GM13976 (cell line): ENCODE data around the gene IFNL4.
"Not testable (repeated sequence)": the region's sequence is repeated elsewhere in the genome, so short reads cannot be mapped to it uniquely, and the experiment has no call there.

ENCODE experiments used
- DNase-seq: peaks from one replicate; pipeline ENCODE4 v3.0.0; 2012; ENCODE audit warnings: low spot score
- CTCF ChIP-seq: IDR thresholded peaks from 2 replicates; pipeline ENCODE4 v1.5.1; 2012; ENCODE audit warnings: borderline replicate concordance, mild to moderate bottlenecking; ENCODE audit not compliant: insufficient read depth; ENCODE audit errors: extremely low read depth, missing control alignments, control extremely low read depth
- in situ Hi-C: fragments of 300-500 bp; cut with MboI; formaldehyde crosslinking; loops from one replicate; pipeline ENCODE4 v1.12.0; 2022; ENCODE audit warnings: low sequenced_read_pairs, mixed read lengths, inconsistent platforms; ENCODE audit not compliant: unreplicated experiment

Gene IFNL4

DNA sequence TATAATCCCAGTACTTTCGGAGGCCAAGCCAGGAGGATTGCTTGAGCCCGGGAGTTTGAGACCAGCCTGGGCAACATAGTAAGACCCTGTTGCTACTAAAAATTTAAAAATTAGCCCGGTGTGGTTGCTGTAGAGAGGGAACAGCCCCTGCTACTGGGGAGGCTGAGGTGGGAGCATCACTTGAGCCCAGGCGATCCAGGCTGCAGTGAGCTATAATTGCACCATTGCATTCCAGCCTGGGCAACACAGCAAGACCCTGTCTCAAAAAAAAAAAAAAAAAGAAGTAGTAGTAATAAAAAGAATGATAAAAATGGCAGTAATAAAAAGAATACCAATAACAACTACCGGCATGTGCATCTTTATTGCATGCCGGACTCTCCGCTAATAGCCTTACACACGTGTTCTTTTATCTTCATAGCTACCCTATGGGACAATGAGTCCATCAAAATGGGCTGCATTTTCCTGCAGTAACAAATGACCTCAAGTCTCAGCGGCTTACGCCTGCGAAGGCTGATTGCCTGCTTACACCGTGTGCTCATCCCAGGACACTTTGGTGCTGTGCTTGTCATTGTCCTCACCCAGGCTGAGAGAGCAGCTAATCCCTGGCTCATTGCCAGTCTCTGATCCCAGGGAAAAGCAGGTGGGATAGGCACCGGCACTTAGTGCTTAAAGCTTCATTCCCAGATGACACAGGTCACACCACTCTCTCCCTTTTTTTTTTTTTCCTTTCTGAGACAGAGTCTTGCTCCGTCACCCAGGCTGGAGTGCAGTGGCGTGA, 30.2 kb downstream of the IFNL4 start:
- no peak for DNase-seq
- in situ Hi-C loops: no loop called here
- no peak for TF ChIP-seq CTCF

DNA sequence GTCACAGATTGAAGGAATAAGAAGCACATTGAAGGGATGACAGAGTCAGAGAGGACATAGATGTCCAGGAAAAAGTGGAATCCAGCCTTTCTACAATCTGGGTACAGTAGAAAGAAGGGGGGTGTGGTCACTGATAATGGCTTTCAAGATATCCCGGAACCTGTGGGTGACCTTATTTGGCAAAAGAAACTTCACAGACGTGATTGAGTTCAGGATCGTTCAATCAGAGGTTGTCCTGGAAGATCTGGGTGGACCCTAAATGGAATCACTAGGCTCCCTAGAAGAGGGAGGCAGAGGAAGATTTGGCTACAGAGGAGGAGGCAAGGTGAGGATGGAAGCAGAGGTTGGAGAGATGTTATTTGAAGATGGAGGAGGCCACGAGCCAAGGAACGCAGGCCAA, 31.6 kb downstream of the IFNL4 start:
- TF ChIP-seq CTCF: no peak
- no peak for DNase-seq
- in situ Hi-C loops: no loop called here

- DNase-seq, in situ Hi-C loops: not testable (repeated sequence)
Observed at GRCh38 chr19:39215323-39215722, 33.3 kb downstream of the IFNL4 start.

DNA sequence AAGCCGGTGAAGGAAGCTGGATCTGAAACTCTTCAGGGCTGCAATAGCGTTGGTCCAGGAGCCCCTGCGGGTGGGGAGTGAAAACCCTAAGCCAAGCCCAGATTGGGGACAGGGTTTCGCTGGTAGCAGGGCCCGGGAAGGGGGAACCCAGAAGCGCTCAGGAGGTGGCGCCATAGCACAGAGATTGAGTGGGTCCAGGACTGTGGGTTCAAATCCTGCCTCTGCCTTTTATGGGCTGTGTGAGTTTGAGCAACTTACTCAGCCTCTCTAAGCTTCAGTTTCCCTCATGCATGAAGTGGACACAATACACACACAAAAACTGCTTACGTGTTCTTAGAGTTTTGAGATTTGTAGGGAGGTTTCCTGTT, 36.3 kb downstream of the IFNL4 start:
- in situ Hi-C loops: no loop called here
- TF ChIP-seq CTCF: peak; percentile 32
- DNase-seq: peak; percentile 57

GRCh38 chr19:39211731-39212374, 36.8 kb downstream of the IFNL4 start:
- DNase-seq: no peak
- in situ Hi-C loops: no loop called here
- no peak for TF ChIP-seq CTCF

GRCh38 chr19:39209196-39209595, 39.5 kb downstream of the IFNL4 start:
- TF ChIP-seq CTCF: no peak
- in situ Hi-C loops: no loop called here
- DNase-seq: no peak

DNA sequence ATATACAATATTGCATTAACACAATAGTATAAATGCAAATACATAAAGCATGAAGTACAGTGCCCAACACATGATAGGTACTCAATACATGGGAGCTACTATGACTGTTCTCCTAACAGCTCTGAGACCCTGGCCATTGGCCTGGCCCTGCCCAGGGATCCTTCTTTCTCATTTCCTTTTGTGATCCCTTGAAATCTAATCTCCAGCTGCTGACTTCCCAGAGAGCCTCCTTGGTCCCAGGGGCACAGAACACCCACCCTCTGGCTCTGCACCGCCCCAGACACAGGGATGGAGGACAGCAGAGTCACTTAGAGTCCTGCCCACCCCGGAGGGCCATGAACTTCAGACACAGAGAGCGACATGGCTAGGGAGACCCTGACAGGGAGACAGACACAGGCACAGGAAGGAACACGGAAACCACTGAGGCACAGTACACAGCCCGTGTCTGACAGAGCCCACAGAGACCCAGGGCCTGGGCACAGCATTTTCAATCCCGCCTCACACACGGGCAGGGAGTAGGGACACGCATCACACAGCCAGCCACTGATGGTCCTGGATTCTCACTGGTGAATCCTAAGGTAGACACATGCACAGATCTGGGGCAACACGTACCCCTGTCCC, 40.4 kb downstream of the IFNL4 start:
- peak; percentile 4 for DNase-seq
- in situ Hi-C loops: no loop called here

More for the DNA sequence above, 40.4 kb downstream of the IFNL4 start:
- TF ChIP-seq CTCF: no peak
